Measurements from ENCODE around the gene SMOC1.

DNA sequence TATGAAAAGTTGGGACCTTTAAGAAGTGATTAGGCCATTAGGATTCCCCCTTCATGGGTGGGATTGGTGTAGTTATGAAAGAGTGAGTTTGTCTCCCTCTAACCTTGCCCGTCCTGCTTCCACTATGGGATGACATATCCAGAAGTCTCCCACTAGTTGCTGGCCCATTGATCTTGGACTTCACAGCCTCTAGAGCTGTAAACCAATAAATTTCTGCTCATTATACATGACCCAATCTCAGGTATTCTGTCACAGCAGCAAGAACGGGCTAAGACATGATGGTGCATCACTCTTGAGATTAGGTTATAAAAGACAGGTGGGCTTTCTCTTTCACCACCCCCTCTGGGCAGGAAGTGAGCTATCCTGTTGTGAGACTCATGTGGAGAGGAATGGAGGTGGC is 8.6 kb upstream of the SMOC1 start:
- TF ChIP-seq, protein P1, sequence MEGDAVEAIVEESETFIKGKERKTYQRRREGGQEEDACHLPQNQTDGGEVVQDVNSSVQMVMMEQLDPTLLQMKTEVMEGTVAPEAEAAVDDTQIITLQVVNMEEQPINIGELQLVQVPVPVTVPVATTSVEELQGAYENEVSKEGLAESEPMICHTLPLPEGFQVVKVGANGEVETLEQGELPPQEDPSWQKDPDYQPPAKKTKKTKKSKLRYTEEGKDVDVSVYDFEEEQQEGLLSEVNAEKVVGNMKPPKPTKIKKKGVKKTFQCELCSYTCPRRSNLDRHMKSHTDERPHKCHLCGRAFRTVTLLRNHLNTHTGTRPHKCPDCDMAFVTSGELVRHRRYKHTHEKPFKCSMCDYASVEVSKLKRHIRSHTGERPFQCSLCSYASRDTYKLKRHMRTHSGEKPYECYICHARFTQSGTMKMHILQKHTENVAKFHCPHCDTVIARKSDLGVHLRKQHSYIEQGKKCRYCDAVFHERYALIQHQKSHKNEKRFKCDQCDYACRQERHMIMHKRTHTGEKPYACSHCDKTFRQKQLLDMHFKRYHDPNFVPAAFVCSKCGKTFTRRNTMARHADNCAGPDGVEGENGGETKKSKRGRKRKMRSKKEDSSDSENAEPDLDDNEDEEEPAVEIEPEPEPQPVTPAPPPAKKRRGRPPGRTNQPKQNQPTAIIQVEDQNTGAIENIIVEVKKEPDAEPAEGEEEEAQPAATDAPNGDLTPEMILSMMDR (conservative IDR thresholded peaks at IDR 0.05) = no peak
- TF ChIP-seq EZH2 (IDR thresholded peaks at IDR 0.05; ENCODE audit: low read depth) = no peak
